Fibroblast of villous mesenchyme (primary cell): ENCODE data around the gene RRP7A. TPM values are rescaled to one million over a fixed set of nuclear protein-coding genes. Genes with fewer than 3 reads are reported as not detected.
"Not testable (repeated sequence)": the region's sequence is repeated elsewhere in the genome, so short reads cannot be mapped to it uniquely, and the experiment has no call there.

Source experiments
- DNase-seq: peaks from one replicate; pipeline ENCODE4 v3.0.0-alpha.2; 2010; ENCODE audit warnings: low read depth
- H3K4me3 ChIP-seq: 2 replicates; pipeline ENCODE4 v1.5.1; 2011; ENCODE audit warnings: low read depth, mild to moderate bottlenecking, low read length
- CTCF ChIP-seq: IDR thresholded peaks from 2 replicates; pipeline ENCODE4 v1.5.1; 2012; ENCODE audit warnings: low read depth, mild to moderate bottlenecking, low read length; ENCODE audit not compliant: insufficient read depth
- total RNA-seq: library from RNA; depleted of rRNA; stranded (reverse); fragments of >200 nt; gene quantifications from 2 replicates; pipeline ENCODE4 v1.2.3, GENCODE V29; 2012

RRP7A gene
- total RNA-seq, 1 donor, result 29.8 TPM

DNA sequence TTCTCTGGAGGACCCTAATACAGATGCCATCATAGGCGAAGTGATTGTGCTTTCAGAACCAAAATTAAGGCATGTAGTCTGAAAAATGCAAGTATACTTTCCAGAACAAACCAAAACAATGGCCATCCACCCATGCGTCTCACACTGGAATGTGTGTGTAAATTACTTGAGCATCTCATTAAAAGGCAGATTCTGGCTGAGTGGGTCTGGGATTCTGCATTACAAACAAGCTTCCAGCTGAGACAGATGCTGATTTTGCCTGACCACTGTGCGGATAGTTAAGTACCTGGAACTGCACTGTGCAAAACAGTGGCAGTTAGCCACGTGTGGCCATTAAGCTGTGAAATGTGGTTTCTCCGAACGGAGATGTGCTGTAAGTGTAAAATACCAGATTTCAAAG lies 26.2 kb downstream of the RRP7A start:
- no peak overlapping the region for H3K4me3 ChIP-seq
- no peak for TF ChIP-seq CTCF
- no peak for DNase-seq

DNA sequence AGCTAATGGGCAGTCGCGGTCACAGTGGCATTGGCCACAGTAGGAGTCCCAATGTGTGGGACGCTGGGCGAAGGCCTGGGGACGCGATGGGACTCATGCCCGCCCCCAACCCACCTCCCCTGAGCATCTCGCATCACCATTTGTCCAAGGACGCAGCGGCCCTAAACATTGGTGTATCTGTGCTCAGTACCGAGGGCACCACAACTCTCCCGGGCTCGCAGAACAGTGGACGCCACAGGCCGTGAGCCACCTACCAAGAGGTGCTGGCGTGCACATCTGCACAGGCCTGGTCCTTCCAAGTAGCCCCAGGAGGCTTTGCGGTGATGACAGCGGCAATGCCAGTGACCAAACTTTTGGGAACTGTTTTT lies 27.3 kb downstream of the RRP7A start:
- no peak overlapping the region for H3K4me3 ChIP-seq
- DNase-seq, result no peak
- TF ChIP-seq CTCF, result no peak

DNA sequence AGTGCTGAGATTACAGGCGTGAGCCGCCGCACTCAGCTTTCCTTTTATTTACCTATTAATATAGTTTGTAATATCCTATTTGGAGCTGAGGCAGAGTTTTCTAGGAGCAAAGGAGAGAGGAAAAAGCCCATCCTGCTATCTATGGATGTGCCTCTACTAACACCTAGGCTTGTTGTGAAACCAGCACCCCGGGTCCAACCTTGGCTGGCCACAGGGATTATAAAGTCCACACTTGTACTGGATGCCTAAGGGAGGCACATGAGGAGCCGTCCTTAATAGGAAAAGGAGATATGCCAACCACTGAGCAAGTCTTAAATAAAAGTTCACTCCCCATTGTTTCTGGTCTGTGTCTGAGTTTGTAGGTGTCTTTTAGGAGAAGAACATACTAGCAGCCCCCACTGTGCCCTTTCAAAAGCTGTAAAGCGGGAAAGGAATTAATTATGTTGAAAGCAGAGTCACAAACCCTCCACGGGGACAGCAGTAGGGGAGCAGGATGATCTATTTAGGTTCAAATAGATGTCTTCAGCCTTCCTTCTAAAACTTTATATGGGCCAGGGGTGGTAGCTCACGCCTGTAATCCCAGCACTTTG lies 29.3 kb downstream of the RRP7A start:
- no peak overlapping the region for H3K4me3 ChIP-seq

DNA sequence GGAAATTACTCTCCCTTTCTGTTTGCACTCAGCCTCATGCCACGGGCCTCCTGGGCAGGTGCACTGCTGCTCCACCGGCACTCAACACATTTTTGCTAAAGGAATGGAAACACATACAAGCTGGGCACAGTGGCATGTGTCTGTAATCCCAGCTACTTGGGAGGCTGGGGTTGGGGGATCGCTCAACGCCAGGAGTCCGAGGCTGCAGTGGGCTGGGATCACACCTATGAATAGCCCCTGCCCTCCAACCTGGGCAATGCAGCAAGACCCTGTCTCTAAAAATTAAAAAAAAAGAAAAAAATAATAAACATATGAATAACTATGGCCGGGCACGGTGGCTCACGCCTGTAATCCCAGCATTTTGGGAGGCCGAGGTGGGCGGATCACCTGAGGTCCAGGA lies 30.6 kb downstream of the RRP7A start:
- no peak for TF ChIP-seq CTCF

More for the DNA sequence above, 29.3 kb downstream of the RRP7A start:
- TF ChIP-seq CTCF, result no peak
- no peak for DNase-seq

DNA sequence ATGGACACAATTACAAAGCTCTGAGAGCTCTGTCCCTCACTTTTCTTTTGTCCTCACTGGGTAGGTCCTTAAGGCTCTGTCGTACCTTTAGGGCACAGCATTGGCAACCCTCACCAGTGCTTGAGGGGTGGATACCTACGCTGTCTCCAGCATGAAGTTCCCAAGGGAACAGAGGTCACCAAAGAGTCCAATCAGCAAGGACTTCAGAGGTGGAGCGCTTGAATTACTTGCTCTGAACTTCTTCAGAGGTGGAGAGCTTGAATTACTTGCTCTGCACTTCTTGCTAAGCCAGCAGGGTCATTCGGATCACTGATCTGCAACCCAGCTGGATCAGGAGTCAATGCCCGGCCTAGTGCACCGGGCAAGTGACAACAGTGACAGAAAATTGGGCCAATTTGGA lies 35.1 kb downstream of the RRP7A start:
- TF ChIP-seq CTCF, result no peak
- no peak overlapping the region for H3K4me3 ChIP-seq
- no peak for DNase-seq

More for the DNA sequence above, 30.6 kb downstream of the RRP7A start:
- DNase-seq, result no peak
- H3K4me3 ChIP-seq, result no peak overlapping the region

DNA sequence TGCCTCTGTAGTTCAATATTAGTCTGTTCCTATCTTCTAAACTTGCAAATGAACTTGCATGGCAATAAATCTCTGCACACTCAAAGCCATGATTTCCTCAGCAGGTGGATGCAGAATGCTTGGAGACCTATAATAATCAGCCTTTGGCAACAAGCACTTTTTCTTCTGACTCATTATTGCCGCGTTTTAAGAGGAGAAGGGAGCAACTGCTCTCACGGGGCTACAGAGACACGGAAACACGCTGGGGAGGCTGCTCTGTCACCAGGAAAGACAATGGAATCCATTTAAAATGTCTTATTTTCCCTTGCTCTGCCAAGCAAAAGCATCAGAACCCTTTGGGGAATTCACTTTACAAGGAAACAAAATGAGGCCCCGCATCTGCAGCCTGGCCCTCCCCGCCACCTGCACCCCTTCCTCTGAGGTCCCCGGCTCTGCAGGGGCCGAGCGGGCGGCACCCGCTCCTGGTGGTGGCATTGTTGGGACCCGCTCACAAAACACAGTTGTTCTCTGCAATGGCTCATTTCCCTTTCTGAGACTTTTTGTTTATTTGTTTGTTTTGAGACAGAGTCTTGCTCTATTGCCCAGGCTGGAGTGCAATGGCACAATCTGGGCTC lies 35.9 kb downstream of the RRP7A start:
- not testable (repeated sequence) for DNase-seq, H3K4me3 ChIP-seq

- no peak overlapping the region for H3K4me3 ChIP-seq
- no peak for DNase-seq
- no peak for TF ChIP-seq CTCF
Measured at GRCh38 chr22:42475122-42475521, 44.5 kb downstream of the RRP7A start.
